ENCODE results near the gene ZNF785. TPM values are rescaled to one million over a fixed set of nuclear protein-coding genes. Genes with fewer than 3 reads are reported as not detected.
A peak's percentile ranks its signal among the peaks of the same experiment; 100 is the strongest.
"Not testable (repeated sequence)": the region's sequence is repeated elsewhere in the genome, so short reads cannot be mapped to it uniquely, and the experiment has no call there.

ZNF785 gene
- 6.6 TPM in 2 replicates for polyA plus RNA-seq (2011; rRNA removed)
- polyA minus RNA-seq (2011; rRNA and poly(A)+ RNA removed) = 4.4 and 5.4 TPM in 2 replicates

DNA sequence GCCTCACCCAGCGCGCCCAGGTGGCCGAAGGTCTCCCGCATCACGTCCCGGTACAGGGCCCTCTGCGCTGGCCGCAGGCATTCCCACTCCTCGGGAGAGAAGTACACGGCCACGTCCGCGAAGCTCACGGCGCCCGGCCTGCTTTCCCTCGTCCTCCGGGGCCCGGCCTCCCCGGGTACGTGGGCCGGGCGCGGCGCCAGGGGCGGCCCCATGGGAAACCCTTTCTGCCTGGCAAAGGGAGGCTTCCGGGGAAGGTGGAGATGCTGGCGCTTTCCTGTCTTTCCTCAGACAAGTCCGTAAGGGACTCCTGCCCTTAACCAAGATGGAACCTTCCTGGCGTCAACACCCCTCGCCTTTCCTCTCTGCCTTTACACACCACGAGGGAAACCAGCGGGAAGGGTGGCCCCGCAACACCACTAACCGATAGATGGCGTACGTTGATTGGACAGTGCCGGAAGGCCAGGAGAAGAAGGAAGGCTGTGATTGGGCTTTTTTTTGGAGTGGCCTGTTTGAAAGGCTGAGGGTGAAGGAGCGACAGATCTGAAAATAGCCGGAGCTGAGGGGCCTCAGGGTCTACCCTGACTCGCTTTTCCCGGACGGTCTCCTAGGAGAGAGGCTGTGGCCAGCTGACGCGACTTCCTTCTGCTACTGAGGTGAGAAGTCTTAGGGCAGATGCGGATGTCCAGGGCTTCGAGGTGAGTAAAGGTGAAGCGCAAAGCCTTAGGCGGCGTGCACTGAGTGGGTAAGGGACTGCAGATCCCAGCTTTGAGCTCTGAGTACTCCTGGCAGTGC lies at the start of gene ZNF785:
ZNF785 (minus strand) TSS at position 298 of the 792 bp plus-strand sequence; CDS start at position 212, 86 bp downstream.
- ChIA-PET POLR2A (interaction anchor here (0.6 kb wide), 1 partner anchor 514 kb away, joined by 3 read pairs; no protein-coding TSS in a partner anchor), CTCF (interaction anchor here (0.7 to 3.6 kb wide), 5 partner anchors 12 to 190 kb away, joined by 3 to 15 read pairs (median 3); partner anchors contain the start of gene ZNF48)
- Histone ChIP-seq H3K27me3 (ENCODE audit: control insufficient read depth, insufficient read depth, low read length) (no peaks in the 10 kb centered on the region), H3K36me3 (ENCODE audit: control insufficient read depth, insufficient read depth, low read length) (peaks cover 16% of the 10 kb centered on the region), H3K4me3 (ENCODE audit: low read depth, low read length) (peak within 1 kb of the TSS; percentile 73)
- peak; percentile 98 for DNase-seq (ENCODE audit: low read depth)
- no peak for TF ChIP-seq CTCF (IDR thresholded peaks at IDR 0.05; ENCODE audit: insufficient read depth, low read depth, low read length)

DNA sequence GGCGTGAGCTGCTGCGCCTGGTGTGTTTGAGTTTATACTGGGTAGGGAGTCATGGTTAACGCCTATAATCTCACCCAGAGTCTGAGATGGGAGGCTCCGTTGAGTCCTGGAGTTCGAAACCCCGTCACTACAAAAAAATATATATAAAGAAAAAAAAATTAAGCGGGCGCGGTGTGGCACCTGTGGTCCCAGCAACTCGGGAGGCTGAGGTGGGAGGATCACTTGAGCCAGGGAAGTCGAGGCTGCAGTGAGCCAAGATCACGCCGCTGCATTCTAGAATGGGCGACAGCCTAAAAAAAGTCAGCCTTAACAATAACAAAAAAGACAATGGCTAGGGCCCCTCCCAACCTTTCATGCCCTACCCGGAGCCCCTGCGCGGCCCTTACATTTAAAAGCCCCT lies 48.0 kb upstream of the ZNF785 start:
- Histone ChIP-seq H3K27me3 (ENCODE audit: control insufficient read depth, insufficient read depth, low read length) (no peaks in the 10 kb centered on the region), H3K36me3 (ENCODE audit: control insufficient read depth, insufficient read depth, low read length) (no peaks in the 10 kb centered on the region), H3K4me3 (ENCODE audit: low read depth, low read length) (peak overlapping the region; percentile 77)
- ChIA-PET POLR2A (interaction anchor here (1.0 to 1.9 kb wide), 2 partner anchors 17 to 27 kb away, joined by 8 to 16 read pairs; partner anchors contain the start of gene PRR14), CTCF (interaction anchor here (1.0 kb wide), 1 partner anchor 204 kb away, joined by 3 read pairs; the partner anchor contains the start of gene DCTPP1)
- no peak for DNase-seq (ENCODE audit: low read depth)
- TF ChIP-seq CTCF (IDR thresholded peaks at IDR 0.05; ENCODE audit: insufficient read depth, low read depth, low read length) = no peak

DNA sequence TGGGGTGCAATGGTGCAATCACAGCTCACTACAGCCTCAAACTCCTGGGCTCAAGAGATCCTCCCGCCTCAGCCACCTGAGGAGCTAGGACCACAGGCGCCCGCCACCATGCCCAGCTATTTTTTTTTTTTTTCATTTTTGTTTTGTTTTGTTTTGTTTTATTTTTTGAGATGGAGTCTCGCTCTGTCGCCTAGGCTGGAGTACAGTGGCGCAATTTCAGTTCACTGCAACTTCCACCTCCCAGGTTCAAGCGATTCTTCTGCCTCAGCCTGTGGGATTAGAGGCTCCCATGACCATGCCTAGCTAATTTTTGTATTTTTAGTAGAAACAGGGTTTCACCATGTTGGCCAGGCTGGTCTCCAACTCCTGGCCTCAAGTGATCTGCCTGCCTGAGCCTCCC lies 47.0 kb upstream of the ZNF785 start:
- POLR2A ChIA-PET; H3K36me3 ChIP-seq (ENCODE audit: control insufficient read depth, insufficient read depth, low read length); H3K4me3 ChIP-seq (ENCODE audit: low read depth, low read length); DNase-seq (ENCODE audit: low read depth); H3K27me3 ChIP-seq (ENCODE audit: control insufficient read depth, insufficient read depth, low read length): not testable (repeated sequence)
- CTCF ChIA-PET = interaction anchor here (1.1 to 1.3 kb wide), 3 partner anchors 31 to 183 kb away, joined by 3 to 4 read pairs (median 4); no protein-coding TSS in a partner anchor

DNA sequence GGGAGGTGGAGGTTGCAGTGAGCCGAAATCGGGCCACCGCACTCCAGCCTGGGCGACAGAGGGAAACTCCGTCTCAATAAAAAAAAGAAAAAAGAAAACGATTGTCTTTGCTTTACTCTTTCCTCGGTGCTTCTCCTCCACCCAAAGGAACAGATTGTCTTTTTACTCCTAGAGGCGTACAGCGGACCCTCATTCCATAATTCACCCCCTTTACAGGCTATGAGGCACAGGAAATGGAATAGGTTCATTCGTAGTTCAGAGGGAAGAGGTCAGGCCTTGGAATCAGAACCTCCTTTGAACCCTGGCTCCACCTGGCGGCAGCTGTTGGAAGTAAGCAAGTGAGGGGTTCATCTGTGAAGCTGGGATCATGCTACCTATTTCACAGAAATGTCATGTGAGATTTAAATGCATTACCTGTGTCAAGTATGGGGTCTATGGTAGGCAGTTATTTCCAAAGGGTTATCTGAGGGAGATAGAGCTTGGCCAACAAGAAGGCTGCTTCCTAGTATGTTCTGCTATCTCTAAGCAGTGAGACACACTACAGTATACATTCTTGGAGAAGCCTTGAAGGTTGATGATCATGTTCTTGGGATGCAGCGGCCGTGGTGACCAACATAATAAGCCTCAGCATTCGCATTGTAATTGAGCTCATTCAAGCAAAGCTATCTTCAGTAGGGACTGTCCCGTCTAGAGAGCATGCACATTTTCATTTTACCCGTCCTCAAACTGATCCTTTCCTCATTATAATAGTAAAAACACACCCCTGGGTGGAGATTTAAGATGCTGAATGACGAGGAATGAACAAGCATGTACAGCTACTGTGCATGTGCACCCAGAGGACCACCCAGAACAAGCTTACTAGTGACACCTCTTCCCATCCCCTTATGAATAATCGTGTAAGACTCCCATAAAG lies 43.4 kb upstream of the ZNF785 start:
- DNase-seq (ENCODE audit: low read depth) = no peak
- ChIA-PET POLR2A (interaction anchor here (0.6 kb wide), 1 partner anchor 77 kb away, joined by 3 read pairs; no protein-coding TSS in a partner anchor), CTCF (interaction anchor here (0.7 to 3.0 kb wide), 25 partner anchors 9 to 220 kb away, joined by 3 to 13 read pairs (median 4); partner anchors contain the start of genes DCTPP1, PHKG2, PRR14 and ZNF689)
- Histone ChIP-seq H3K36me3 (ENCODE audit: control insufficient read depth, insufficient read depth, low read length) (no peaks in the 10 kb centered on the region), H3K4me3 (ENCODE audit: low read depth, low read length) (no peak overlapping the region), H3K27me3 (ENCODE audit: control insufficient read depth, insufficient read depth, low read length) (no peaks in the 10 kb centered on the region)
- peak; percentile 95 for TF ChIP-seq CTCF (IDR thresholded peaks at IDR 0.05; ENCODE audit: insufficient read depth, low read depth, low read length)

DNA sequence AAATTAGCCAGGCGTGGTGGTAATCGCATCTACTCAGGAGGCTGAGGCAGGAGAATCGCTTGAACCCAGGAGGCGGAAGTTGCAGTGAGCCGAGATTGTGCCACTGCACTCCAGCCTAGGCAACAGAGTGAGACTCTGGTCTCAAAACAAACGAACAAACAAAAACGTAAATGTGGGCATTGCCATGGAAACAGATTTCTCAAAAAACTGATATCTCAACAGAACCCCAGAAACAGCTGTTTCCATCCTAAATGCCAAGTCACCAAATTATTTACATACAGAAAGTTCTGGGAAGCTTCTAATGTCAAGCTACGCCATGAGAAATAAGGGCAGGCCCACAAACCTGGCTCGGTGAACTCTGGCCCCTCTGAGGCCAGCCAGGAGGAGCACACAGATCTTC lies 40.7 kb upstream of the ZNF785 start:
- POLR2A ChIA-PET = no interaction called here

More for the DNA sequence above, 40.7 kb upstream of the ZNF785 start:
- no peaks in the 10 kb centered on the region; the same call in 1 of the 2 replicates for H3K27me3 ChIP-seq (ENCODE audit: control insufficient read depth, insufficient read depth, low read length)
- TF ChIP-seq CTCF (IDR thresholded peaks at IDR 0.05; ENCODE audit: insufficient read depth, low read depth, low read length) = no peak
- H3K4me3 ChIP-seq (ENCODE audit: low read depth, low read length) = no peak overlapping the region
- no peaks in the 10 kb centered on the region for H3K36me3 ChIP-seq (ENCODE audit: control insufficient read depth, insufficient read depth, low read length)
- no peak for DNase-seq (ENCODE audit: low read depth)
- CTCF ChIA-PET = interaction anchor here (0.7 to 1.2 kb wide), 4 partner anchors 9 to 208 kb away, joined by 3 to 7 read pairs (median 3); no protein-coding TSS in a partner anchor

Data from BJ (cell line).